Measurements from ENCODE around the gene TRIM14.

- TF ChIP-seq CTCF (IDR thresholded peaks at IDR 0.05; ENCODE audit: low read depth, low read length) (no peak), POLR2A (IDR thresholded peaks at IDR 0.05; ENCODE audit: extremely low read depth, insufficient read length) (no peak), MAX (IDR thresholded peaks at IDR 0.05; ENCODE audit: low read depth, low read length) (no peak)
Measured at GRCh38 chr9:98150721-98151120, 31.7 kb upstream of the TRIM14 start.
